Ishikawa (cell line): Measurements from ENCODE around the gene ABCB9.

Source experiments
- CEBPB ChIP-seq: IDR thresholded peaks from 2 replicates; pipeline ENCODE4 v1.6.1; 2012
- CREB1 ChIP-seq: IDR thresholded peaks from 2 replicates; pipeline ENCODE4 v1.6.1; 2012; ENCODE audit warnings: low read depth
- EGR1 ChIP-seq: IDR thresholded peaks from 2 replicates; pipeline ENCODE4 v1.6.1; 2012
- EP300 ChIP-seq: IDR thresholded peaks from 2 replicates; pipeline ENCODE4 v1.6.1; 2012; ENCODE audit warnings: borderline replicate concordance
- MAX ChIP-seq: IDR thresholded peaks from 2 replicates; pipeline ENCODE4 v1.6.1; 2012
- NFIC ChIP-seq: IDR thresholded peaks from 2 replicates; pipeline ENCODE4 v1.6.1; 2012
- RAD21 ChIP-seq: IDR thresholded peaks from 2 replicates; pipeline ENCODE4 v1.6.1; 2012; ENCODE audit warnings: low read depth
- TAF1 ChIP-seq: IDR thresholded peaks from 2 replicates; pipeline ENCODE4 v1.6.1; 2012; ENCODE audit warnings: low read depth, mild to moderate bottlenecking
- TCF12 ChIP-seq: IDR thresholded peaks from 2 replicates; pipeline ENCODE4 v1.6.1; 2012; ENCODE audit warnings: low read depth
- TEAD4 ChIP-seq: IDR thresholded peaks from 2 replicates; pipeline ENCODE4 v1.6.1; 2012
- USF1 ChIP-seq: IDR thresholded peaks from 2 replicates; pipeline ENCODE4 v1.6.1; 2012
- YY1 ChIP-seq: IDR thresholded peaks from 2 replicates; pipeline ENCODE4 v1.6.1; 2012; ENCODE audit warnings: low read depth
- ZBTB7A ChIP-seq: IDR thresholded peaks from 2 replicates; pipeline ENCODE4 v1.6.1; 2012; ENCODE audit warnings: low read depth
- TF ChIP-seq, protein P1 (sequence below): IDR thresholded peaks from 2 replicates; pipeline ENCODE4 v1.6.1; 2012; ENCODE audit warnings: low read depth, mild to moderate bottlenecking

GRCh38 chr12:122984612-122985337, 18.5 kb upstream of the ABCB9 start:
- TF ChIP-seq, protein P1, sequence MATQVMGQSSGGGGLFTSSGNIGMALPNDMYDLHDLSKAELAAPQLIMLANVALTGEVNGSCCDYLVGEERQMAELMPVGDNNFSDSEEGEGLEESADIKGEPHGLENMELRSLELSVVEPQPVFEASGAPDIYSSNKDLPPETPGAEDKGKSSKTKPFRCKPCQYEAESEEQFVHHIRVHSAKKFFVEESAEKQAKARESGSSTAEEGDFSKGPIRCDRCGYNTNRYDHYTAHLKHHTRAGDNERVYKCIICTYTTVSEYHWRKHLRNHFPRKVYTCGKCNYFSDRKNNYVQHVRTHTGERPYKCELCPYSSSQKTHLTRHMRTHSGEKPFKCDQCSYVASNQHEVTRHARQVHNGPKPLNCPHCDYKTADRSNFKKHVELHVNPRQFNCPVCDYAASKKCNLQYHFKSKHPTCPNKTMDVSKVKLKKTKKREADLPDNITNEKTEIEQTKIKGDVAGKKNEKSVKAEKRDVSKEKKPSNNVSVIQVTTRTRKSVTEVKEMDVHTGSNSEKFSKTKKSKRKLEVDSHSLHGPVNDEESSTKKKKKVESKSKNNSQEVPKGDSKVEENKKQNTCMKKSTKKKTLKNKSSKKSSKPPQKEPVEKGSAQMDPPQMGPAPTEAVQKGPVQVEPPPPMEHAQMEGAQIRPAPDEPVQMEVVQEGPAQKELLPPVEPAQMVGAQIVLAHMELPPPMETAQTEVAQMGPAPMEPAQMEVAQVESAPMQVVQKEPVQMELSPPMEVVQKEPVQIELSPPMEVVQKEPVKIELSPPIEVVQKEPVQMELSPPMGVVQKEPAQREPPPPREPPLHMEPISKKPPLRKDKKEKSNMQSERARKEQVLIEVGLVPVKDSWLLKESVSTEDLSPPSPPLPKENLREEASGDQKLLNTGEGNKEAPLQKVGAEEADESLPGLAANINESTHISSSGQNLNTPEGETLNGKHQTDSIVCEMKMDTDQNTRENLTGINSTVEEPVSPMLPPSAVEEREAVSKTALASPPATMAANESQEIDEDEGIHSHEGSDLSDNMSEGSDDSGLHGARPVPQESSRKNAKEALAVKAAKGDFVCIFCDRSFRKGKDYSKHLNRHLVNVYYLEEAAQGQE, result no peak
- TF ChIP-seq USF1 (no peak), MAX (no peak), CREB1 (no peak), CEBPB (no peak), EP300 (no peak), ZBTB7A (no peak), YY1 (no peak), TAF1 (no peak), TEAD4 (no peak), RAD21 (no peak), NFIC (no peak), EGR1 (0 out of 2 replicates have a peak, but pooled peaks have one; percentile 19), TCF12 (no peak)
